Psoas muscle (tissue), 8 donors: Measurements from ENCODE around the gene AFF1. TPM values are rescaled to one million over a fixed set of nuclear protein-coding genes. Genes with fewer than 3 reads are reported as not detected.

Source experiments
- ATAC-seq, 4 donors: fragments of 200-7000 bp; cut with Tn5 transposase; one replicate each; pipeline ENCODE4 v1.9.1; 2020; ENCODE audit warnings: moderate library complexity in 3 of 4, mild to moderate bottlenecking in 2 of 4
- DNase-seq, 2 donors: peaks; one replicate each; pipeline ENCODE4 v3.0.0-alpha.2; 2020
- H3K27ac ChIP-seq: fragments of 200-600 bp; one replicate; pipeline ENCODE4 v1.8.0; 2022
- H3K27me3 ChIP-seq, 3 donors: fragments of 200-600 bp in 1 of 3; one replicate each; pipeline versions ENCODE4 v1.6.1 to v1.8.0; 2013 to 2022; ENCODE audit warnings: low read length in 2 of 3, mild to moderate bottlenecking in 2 of 3, moderate library complexity in 1 of 3; ENCODE audit not compliant: insufficient read depth in 3 of 3
- H3K36me3 ChIP-seq, 2 donors: fragments of 200-600 bp in 1 of 2; one replicate each; pipeline versions ENCODE4 v1.6.1 to v1.8.0; 2013 to 2022; ENCODE audit warnings: low read depth in 1 of 2, mild to moderate bottlenecking in 1 of 2, moderate library complexity in 1 of 2; ENCODE audit not compliant: insufficient read depth in 1 of 2
- H3K4me1 ChIP-seq: fragments of 200-600 bp; one replicate; pipeline ENCODE4 v1.8.0; 2022
- H3K4me3 ChIP-seq: fragments of 200-600 bp; one replicate; pipeline ENCODE4 v1.8.0; 2022; ENCODE audit warnings: mild to moderate bottlenecking
- H3K9me3 ChIP-seq: fragments of 200-600 bp; one replicate; pipeline ENCODE4 v1.8.0; 2022
- WGBS, 3 donors: extraction: QIAGEN DNeasy Blood & Tissue Kit; methylation state at CpG; one replicate each; pipeline versions ENCODE4 v1.1.6 to v1.1.7; 2013; 5-methylcytosine and 5-hydroxymethylcytosine counted together
- intact Hi-C, 2 donors: fragments of 100-400 bp; cut with DNase I; formaldehyde crosslinking; loops; one replicate each; pipeline versions ENCODE4 v1.11.0 to v1.14.2; 2022
- polyA plus RNA-seq, 3 donors: library from polyadenylated mRNA; stranded (reverse); fragments of 200-250 nt; gene quantifications; one replicate each; pipeline ENCODE4 v1.2.3, GENCODE V29; 2013
- total RNA-seq, 4 donors: library from RNA; stranded (reverse); fragmentation: NEBNext Ultra II Directional in 2 of 4; extraction: Animal tissue kit (Norgen Biotek cat#: 25700) in 2 of 4; gene quantifications; one replicate each; pipeline versions ENCODE4 v1.2.1 to v1.2.4, GENCODE V29; 2021 to 2023
- TF ChIP-seq, protein P1 (sequence below): fragments of 200-600 bp; IDR thresholded peaks from one replicate; pipeline ENCODE4 v1.8.0; 2022; ENCODE audit warnings: antibody characterized with exemption
- donor health status: healthy with polysubstance abuse.
- donor health status: DM: no; HTN: no; CAD: no; lungs with moderate emphysema.
- donor health status: Bipolar disorder and iron deficiency.
- donor health status: healthy.
- donor health status: DM: yes; HTN: yes; CAD: no.
- donor health status: DM: no; HTN: no; CAD: no.
- donor health status: DM: no; HTN: no; CAD: no.
- donor health status: DM: yes; HTN: yes; CAD: no.

Gene AFF1
- total and polyA plus RNA-seq, 7 donors = 62.7 to 171 (median 120) TPM

DNA sequence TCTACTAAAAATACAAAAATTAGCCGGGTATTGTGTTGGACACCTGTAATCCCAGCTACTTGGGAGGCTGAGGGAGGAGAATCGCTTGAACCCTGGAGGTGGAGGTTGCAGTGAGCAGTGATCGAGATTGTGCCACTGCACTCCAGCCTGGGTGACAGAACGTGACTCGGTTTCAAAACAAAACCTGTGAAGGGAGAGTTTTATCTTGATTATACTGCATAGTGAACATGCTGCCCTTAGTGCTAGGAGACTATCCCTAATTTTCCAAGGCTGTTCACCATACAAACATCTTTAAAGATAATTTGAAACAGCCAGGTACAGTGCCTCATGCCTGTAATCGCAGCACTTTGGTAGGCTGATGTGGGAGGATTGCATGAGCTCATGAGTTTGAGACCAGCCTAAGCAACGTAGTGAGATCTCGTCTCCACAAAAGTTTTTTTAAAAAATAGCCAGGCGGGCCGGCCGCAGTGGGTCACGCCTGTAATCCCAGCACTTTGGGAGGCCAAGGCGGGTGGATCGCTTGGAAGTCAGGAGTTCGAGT lies 6.2 kb downstream of the AFF1 start:
- ATAC-seq = no peak
- H3K36me3 ChIP-seq = no peaks in the 10 kb centered on the region
- H3K9me3 ChIP-seq = no peaks in the 10 kb centered on the region
- peak overlapping the region; percentile 83 for H3K27ac ChIP-seq
- no peak overlapping the region for H3K4me3 ChIP-seq
- WGBS, 3 donors = 83 to 93% (median 92%) methylated on average over 15 of the region's 15 CpGs
- H3K27me3 ChIP-seq = no peaks in the 10 kb centered on the region
- TF ChIP-seq, protein P1, sequence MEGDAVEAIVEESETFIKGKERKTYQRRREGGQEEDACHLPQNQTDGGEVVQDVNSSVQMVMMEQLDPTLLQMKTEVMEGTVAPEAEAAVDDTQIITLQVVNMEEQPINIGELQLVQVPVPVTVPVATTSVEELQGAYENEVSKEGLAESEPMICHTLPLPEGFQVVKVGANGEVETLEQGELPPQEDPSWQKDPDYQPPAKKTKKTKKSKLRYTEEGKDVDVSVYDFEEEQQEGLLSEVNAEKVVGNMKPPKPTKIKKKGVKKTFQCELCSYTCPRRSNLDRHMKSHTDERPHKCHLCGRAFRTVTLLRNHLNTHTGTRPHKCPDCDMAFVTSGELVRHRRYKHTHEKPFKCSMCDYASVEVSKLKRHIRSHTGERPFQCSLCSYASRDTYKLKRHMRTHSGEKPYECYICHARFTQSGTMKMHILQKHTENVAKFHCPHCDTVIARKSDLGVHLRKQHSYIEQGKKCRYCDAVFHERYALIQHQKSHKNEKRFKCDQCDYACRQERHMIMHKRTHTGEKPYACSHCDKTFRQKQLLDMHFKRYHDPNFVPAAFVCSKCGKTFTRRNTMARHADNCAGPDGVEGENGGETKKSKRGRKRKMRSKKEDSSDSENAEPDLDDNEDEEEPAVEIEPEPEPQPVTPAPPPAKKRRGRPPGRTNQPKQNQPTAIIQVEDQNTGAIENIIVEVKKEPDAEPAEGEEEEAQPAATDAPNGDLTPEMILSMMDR = no peak
- peaks cover 62% of the 10 kb centered on the region for H3K4me1 ChIP-seq
- DNase-seq = no peak
- intact Hi-C loops = no loop called here

DNA sequence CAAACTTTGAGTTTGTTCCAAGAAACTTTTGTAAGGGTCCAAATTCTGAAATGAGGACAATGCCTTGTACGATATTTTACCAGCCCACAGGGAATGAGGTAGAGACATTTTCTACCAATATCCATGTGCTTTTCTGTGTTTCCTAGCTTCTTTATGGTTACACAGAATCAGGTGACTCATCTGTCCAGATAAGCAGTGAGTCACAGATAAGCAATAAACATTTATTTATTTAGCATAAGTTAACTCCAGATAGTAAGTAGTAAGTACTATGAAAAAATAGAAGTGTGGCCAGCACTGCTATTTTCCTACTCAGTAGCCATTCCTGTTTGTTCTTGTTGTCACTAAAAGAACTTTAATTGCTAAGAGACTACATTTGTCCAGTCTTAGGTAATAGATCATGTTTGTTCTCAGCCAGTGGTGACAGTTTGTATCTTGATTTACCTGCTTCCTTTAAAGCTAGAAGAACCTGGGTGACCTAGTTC lies 7.4 kb downstream of the AFF1 start:
- 77 to 83% (median 83%) methylated on average over 1 of the region's 1 CpG for WGBS, 3 donors
- intact Hi-C loops = no loop called here
- H3K27me3 ChIP-seq = no peaks in the 10 kb centered on the region
- peak overlapping the region; percentile 36 for H3K27ac ChIP-seq
- ATAC-seq = peak in 1 of 4 donors; percentile 42
- TF ChIP-seq, protein P1 = no peak
- no peaks in the 10 kb centered on the region for H3K36me3 ChIP-seq
- peaks cover 65% of the 10 kb centered on the region for H3K4me1 ChIP-seq
- H3K4me3 ChIP-seq = no peak overlapping the region
- no peaks in the 10 kb centered on the region for H3K9me3 ChIP-seq
- no peak for DNase-seq

DNA sequence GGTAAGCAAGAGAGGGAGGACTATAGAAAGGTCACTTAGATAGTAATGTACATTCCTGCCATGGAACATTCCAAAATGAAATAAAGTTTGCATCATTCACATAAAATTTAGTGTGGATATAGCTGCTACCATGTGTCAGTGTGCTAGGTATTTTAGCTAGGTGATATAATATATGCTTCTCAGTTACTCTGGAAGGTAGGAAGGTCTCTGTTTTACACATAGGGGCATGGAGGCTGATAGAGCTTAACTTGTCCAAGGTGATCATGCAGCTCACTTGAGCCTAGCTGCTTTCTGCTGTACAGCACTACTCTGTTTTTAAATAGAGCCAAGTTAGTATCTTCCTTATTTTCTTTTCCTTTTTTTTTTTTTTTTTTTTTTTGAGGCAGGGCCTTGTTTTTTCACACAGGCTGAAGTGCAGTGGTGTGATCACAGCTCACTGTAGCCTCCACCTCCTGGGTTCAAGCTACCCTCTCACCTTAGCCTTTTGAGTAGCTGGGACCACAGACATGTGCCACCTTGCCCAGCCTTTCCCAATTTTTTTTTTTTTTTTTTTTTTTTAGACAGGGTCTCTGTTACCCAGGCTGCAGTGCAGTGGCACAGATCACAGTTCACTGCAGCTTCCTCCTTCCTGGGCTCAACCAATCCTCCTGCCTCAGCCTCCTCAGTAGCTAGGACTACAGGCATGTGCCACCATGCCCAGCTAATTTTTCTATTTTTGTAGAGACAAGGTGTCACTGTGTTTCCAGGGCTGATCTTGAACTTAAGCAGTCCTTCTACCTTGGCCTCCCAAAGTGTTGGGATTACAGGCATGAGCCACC lies 10.4 kb downstream of the AFF1 start:
- H3K27me3 ChIP-seq = no peaks in the 10 kb centered on the region
- H3K4me3 ChIP-seq = no peak overlapping the region
- H3K36me3 ChIP-seq = peaks cover 0 to 15% of the 10 kb centered on the region in 2 donors
- H3K27ac ChIP-seq = no peak overlapping the region
- no peak for ATAC-seq
- TF ChIP-seq, protein P1 = no peak
- peaks cover 48% of the 10 kb centered on the region for H3K4me1 ChIP-seq
- DNase-seq = no peak
- intact Hi-C loops = no loop called here
- H3K9me3 ChIP-seq = no peaks in the 10 kb centered on the region

DNA sequence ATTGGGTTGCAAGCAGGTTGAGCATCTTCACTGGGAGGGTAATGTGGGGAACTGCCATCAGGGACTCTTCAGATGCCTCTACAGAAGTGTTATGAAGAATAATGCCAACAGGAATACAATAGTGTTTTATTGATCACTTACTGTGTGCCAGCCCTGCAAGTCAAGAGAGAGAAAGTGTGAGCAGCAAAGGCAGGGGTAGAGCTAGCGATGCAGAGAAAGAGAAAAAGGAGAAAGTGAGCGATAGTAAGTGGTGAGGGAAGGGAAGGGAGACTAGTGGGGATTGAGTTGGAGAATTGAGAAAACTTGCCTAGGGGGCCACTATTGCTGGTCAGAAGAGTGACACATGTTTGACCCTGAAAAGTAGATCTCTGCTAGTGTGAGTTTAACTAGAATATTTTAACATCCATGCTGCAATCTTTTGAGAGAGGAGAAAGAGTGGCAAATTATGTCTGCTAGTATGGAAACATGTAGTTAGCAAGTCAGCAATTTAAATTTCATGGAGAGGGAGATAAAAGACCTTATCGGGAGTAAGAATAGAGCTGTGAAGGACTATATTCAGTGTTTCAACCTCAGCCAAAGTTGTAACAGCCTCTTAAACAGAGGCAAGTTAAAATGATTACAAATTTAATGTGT lies 12.2 kb downstream of the AFF1 start:
- DNase-seq = no peak
- Histone ChIP-seq H3K4me3 (no peak overlapping the region), H3K9me3 (no peaks in the 10 kb centered on the region), H3K27ac (peak overlapping the region; percentile 34), H3K4me1 (peaks cover 42% of the 10 kb centered on the region), H3K36me3 (peaks cover 0 to 20% of the 10 kb centered on the region in 2 donors), H3K27me3 (no peaks in the 10 kb centered on the region)
- intact Hi-C loops = no loop called here
- TF ChIP-seq, protein P1 = no peak
- WGBS, 3 donors = 71 to 73% (median 71%) methylated on average over 3 of the region's 3 CpGs
- ATAC-seq = no peak
